Measurements from ENCODE around the gene TIMM44. TPM values are rescaled to one million over a fixed set of nuclear protein-coding genes. Genes with fewer than 3 reads are reported as not detected.

TIMM44 gene
- total and polyA plus RNA-seq, 2 of the 8 experiments (the other 6 are each of a cell fraction or from before 2014, with no cell fraction given) = 131 to 150 TPM

- no peak overlapping the region for H3K4me3 ChIP-seq (ENCODE audit: extremely low read depth in 1 of 4, insufficient read depth in 2 of 4, low read depth in 3 of 4, low read length in 4 of 4)
- no peaks in the 10 kb centered on the region for H3K9me3 ChIP-seq (ENCODE audit: insufficient read depth in 2 of 2, low read depth in 1 of 2, low read length in 1 of 2)
- H3K4ac ChIP-seq (replicated peaks; ENCODE audit: insufficient read length, low read depth, low read length) = no peak overlapping the region
- H4K8ac ChIP-seq (ENCODE audit: extremely low read depth, insufficient read depth, low read length) = 0 out of 2 replicates have a peak overlapping the region, but pooled peaks have one; percentile 84
- peaks cover 4% of the 10 kb centered on the region; the same call in 1 of the 2 replicates for H3K23me2 ChIP-seq (ENCODE audit: low read depth, low read length)
- H3K79me1 ChIP-seq (ENCODE audit: low read depth, low read length) = no peaks in the 10 kb centered on the region
- no peak overlapping the region for H2AFZ ChIP-seq (ENCODE audit: low read length)
- no peak overlapping the region for H2AK5ac ChIP-seq (ENCODE audit: low read depth, low read length)
- no peak overlapping the region for H2BK12ac ChIP-seq (ENCODE audit: low read depth, low read length)
- ChIA-PET POLR2A (ENCODE audit: partially characterized antibody) (interaction anchor here (0.8 to 10.4 kb wide), 8 partner anchors 10 to 222 kb away, joined by 3 to 205 read pairs (median 6); partner anchors contain the start of genes FBN3, TGFBR3L and TIMM44), CTCF (ENCODE audit: partially characterized antibody) (interaction anchor here (0.7 to 1.9 kb wide), 9 partner anchors 8 to 75 kb away, joined by 3 to 10 read pairs (median 5); partner anchors contain the start of genes SNAPC2 and TGFBR3L)
- DNase-seq (ENCODE audit: low read depth in 1 of 2, low spot score in 2 of 2) (no peak), FAIRE-seq (no peak)
- no peak overlapping the region for H4K5ac ChIP-seq (ENCODE audit: insufficient read length, low read depth, low read length)
- peaks cover 8 to 20% of the 10 kb centered on the region in 2 experiments for H4K20me1 ChIP-seq (replicated peaks in 1 of 2; ENCODE audit: control insufficient read depth in 1 of 2, insufficient read depth in 2 of 2, low read length in 2 of 2)
- no peak overlapping the region for H3K23ac ChIP-seq (ENCODE audit: insufficient read length)
- no peak overlapping the region for H3K4me2 ChIP-seq (ENCODE audit: insufficient read depth in 1 of 2, low read depth in 2 of 2, low read length in 2 of 2)
- H3K14ac ChIP-seq (ENCODE audit: insufficient read length) = no peak overlapping the region
- 93% methylated on average over 20 of the region's 23 CpGs; no CpG with 5 or more reads in 1 of the 2 experiments for WGBS, 2 experiments (ENCODE audit: extremely low coverage in 1 of 2, insufficient coverage in 1 of 2, insufficient read length in 1 of 2, insufficient replicate concordance in 2 of 2, low coverage in 1 of 2, low lambda C conversion rate in 2 of 2, missing lambda C conversion rate in 1 of 2)
- H2BK15ac ChIP-seq (ENCODE audit: low read length) = no peak overlapping the region
- no peaks in the 10 kb centered on the region for H3K27me3 ChIP-seq (replicated peaks in 1 of 4; ENCODE audit: control insufficient read depth in 3 of 4, extremely low read depth in 1 of 4, insufficient read depth in 3 of 4, low read length in 3 of 4)
- no peak overlapping the region for H4K91ac ChIP-seq (replicated peaks; ENCODE audit: insufficient read length, low read length)
- H3K56ac ChIP-seq (replicated peaks; ENCODE audit: insufficient read length, low read depth, low read length) = no peak overlapping the region
- no peak overlapping the region for H3K18ac ChIP-seq (ENCODE audit: extremely low read depth, low read length)
- H3K79me2 ChIP-seq (ENCODE audit: control insufficient read depth in 1 of 2, insufficient read depth in 2 of 2, low read length in 2 of 2) = no peaks in the 10 kb centered on the region
- no peak overlapping the region for H2BK20ac ChIP-seq (ENCODE audit: low read length)
- H3K4me1 ChIP-seq (replicated peaks in 1 of 4; ENCODE audit: control insufficient read depth in 3 of 4, insufficient read depth in 4 of 4, low read length in 3 of 4) = peaks cover 0 to 8% (median 2%) of the 10 kb centered on the region in 4 experiments; a peak in 5 of 7 replicates
- H2BK5ac ChIP-seq (ENCODE audit: low read depth, low read length) = no peak overlapping the region
- peaks cover 9 to 25% (median 19%) of the 10 kb centered on the region in 4 experiments; a peak in 7 of 8 replicates for H3K36me3 ChIP-seq (ENCODE audit: control insufficient read depth in 2 of 4, insufficient read depth in 4 of 4, low read length in 3 of 4)
- H3K9ac ChIP-seq (replicated peaks in 1 of 4; ENCODE audit: extremely low read depth in 1 of 4, low read depth in 3 of 4, low read length in 3 of 4) = no peak overlapping the region
- no peak overlapping the region for H3K27ac ChIP-seq (ENCODE audit: low read depth, low read length)
- no peak overlapping the region for H2BK120ac ChIP-seq (replicated peaks; ENCODE audit: low read depth, low read length)
- TF ChIP-seq KDM1A (IDR thresholded peaks at IDR 0.05; ENCODE audit: borderline replicate concordance, low read length) = no peak
- no peak for TF ChIP-seq JUND (IDR thresholded peaks at IDR 0.05; ENCODE audit: low read length)
- TF ChIP-seq CTCF (IDR thresholded peaks at IDR 0.05; ENCODE audit: control extremely low read depth in 1 of 3, insufficient read depth in 1 of 3, low read depth in 1 of 3, low read length in 3 of 3) = no peak
- no peak for TF ChIP-seq SRF (IDR thresholded peaks at IDR 0.05; ENCODE audit: low read depth, low read length)
- TF ChIP-seq, protein P1, sequence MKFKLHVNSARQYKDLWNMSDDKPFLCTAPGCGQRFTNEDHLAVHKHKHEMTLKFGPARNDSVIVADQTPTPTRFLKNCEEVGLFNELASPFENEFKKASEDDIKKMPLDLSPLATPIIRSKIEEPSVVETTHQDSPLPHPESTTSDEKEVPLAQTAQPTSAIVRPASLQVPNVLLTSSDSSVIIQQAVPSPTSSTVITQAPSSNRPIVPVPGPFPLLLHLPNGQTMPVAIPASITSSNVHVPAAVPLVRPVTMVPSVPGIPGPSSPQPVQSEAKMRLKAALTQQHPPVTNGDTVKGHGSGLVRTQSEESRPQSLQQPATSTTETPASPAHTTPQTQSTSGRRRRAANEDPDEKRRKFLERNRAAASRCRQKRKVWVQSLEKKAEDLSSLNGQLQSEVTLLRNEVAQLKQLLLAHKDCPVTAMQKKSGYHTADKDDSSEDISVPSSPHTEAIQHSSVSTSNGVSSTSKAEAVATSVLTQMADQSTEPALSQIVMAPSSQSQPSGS (IDR thresholded peaks at IDR 0.05; ENCODE audit: low read length) = no peak
- TF ChIP-seq CREB1 (IDR thresholded peaks at IDR 0.05) = no peak
- no peak for TF ChIP-seq CHD1 (IDR thresholded peaks at IDR 0.05; ENCODE audit: low read depth, low read length)
These were observed 15.7 kb downstream of the TIMM44 start for GRCh38 chr19:7927605-7928333.
